HG02938 (cell line): ENCODE measurements around the gene RIMKLB.
"Not testable (repeated sequence)": the region's sequence is repeated elsewhere in the genome, so short reads cannot be mapped to it uniquely, and the experiment has no call there.

Source experiments
- ATAC-seq: cut with Tn5 transposase; IDR thresholded peaks from one replicate; pipeline ENCODE4 v1.9.1; 2021; ENCODE audit warnings: mild to moderate bottlenecking, moderate library complexity; ENCODE audit not compliant: unreplicated experiment

Gene RIMKLB

GRCh38 chr12:8770499-8770898 lies 72.7 kb downstream of the RIMKLB start:
- ATAC-seq = no peak

GRCh38 chr12:8771072-8771471 lies 73.3 kb downstream of the RIMKLB start:
- ATAC-seq = no peak

DNA sequence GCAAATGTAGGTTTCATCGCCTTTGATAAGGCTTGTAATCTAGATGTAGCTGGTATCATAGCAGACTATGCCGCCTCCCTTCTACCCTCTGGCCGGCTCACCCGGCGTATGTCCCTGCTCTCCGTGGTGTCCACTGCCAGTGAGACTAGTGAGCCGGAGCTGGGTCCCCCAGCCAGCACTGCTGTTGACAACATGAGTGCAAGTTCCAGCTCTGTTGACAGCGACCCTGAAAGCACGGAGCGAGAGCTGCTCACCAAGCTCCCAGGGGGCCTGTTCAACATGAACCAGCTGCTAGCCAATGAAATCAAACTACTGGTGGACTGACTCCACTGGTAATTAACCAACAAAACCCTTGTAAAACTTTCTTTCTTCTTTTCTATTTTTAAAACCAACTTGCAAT lies 75.7 kb downstream of the RIMKLB start:
- ATAC-seq = no peak

GRCh38 chr12:8779281-8779680 lies 81.5 kb downstream of the RIMKLB start:
- no peak for ATAC-seq

GRCh38 chr12:8779862-8780261 lies 82.1 kb downstream of the RIMKLB start:
- ATAC-seq = no peak

GRCh38 chr12:8780389-8780788 lies 82.6 kb downstream of the RIMKLB start:
- ATAC-seq = no peak

GRCh38 chr12:8781381-8782127 lies 83.8 kb downstream of the RIMKLB start:
- ATAC-seq = no peak

DNA sequence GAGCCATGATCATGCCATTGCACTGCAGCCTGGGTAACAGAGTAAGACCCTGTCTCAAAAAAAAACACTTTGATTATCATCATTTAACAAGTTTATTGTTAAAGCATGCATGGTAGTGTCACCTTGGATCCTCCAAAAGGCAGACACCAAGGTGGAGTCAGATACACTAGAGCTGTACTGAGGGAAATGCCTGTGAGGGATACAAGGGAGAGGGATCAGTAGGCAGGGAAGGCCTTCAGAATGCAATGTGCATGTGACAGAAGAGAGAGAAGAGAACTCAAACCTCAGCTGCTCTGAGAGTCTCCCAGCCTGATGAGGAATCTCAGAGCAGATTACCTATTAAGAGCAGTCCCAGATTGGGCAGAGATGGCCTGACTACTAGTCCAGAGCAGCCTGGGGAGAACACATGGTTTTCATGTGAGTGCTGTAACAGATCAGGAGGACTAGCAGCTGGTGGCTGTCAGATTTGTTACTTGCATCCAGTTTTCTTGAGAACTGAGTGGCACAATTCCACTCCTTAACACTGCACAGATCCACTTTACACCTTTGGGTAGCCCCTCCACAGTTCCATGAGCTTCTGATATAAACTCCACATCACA lies 86.6 kb downstream of the RIMKLB start:
- no peak for ATAC-seq

DNA sequence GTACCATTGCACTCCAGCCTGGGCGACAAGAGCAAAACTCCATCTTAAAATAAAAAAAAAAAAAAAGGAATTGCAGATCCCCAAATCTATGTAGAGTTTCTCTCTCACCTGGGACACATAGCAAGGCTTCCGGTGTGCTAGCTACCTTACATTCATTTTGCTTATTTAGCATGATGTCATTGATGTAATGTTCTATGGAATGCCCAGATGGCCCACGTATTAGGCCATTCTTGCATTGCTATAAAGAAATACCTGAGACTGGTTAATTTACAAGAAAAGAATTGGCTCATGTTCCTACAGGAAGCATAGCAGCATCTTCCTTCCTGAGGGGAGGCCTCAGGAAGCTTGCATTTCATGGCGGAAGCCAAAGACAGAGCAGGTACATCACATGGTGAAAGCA lies 87.7 kb downstream of the RIMKLB start:
- ATAC-seq = no peak

DNA sequence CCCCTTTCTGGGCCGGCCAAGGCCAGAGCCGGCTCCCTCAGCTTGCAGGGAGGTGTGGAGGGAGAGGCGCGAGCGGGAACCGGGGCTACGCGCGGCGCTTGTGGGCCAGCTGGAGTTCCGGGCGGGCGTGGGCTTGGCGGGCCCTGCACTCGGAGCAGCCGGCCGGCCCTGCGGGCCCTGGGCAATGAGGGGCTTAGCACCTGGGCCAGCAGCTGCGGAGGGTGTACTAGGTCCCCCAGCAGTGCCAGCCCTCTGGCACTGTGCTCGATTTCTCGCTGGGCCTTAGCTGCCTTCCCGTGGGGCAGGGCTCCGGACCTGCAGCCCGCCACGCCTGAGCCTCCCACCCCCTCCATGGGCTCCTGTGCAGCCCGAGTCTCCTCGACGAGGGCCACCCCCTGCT lies 89.4 kb downstream of the RIMKLB start:
- not testable (repeated sequence) for ATAC-seq

GRCh38 chr12:8788706-8789105 lies 90.9 kb downstream of the RIMKLB start:
- ATAC-seq = not testable (repeated sequence)

DNA sequence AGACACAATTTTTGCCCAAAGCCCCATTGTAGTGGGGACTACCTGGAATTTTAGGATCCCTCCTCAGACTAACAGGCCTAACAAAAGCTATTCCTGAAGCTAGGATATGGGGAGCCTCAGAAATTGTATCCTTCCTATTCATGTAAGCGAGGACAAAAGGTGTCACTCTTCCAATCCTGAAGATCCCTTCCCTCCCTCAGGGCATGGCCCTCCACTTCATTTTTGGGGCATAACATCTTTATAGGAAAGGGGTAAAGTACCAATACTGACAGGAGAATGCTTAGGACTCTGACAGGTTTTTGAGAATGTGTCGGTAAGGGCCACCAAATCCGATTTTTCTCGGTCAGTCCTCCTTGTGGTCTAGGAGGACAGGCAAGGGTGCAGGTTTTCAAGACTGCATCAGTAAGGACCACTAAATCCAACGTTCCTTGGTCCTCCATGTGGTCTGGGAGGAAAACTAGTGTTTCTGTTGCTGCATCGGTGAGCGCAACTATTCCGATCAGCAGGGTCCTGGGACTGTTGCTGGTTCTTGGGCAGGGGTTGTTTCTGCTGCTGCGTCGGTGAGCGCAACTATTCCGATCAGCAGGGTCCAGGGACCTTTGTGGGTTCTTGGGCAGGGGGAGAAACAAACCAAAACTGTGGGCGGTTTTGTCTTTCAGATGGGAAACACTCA lies 91.7 kb downstream of the RIMKLB start:
- ATAC-seq = not testable (repeated sequence)

DNA sequence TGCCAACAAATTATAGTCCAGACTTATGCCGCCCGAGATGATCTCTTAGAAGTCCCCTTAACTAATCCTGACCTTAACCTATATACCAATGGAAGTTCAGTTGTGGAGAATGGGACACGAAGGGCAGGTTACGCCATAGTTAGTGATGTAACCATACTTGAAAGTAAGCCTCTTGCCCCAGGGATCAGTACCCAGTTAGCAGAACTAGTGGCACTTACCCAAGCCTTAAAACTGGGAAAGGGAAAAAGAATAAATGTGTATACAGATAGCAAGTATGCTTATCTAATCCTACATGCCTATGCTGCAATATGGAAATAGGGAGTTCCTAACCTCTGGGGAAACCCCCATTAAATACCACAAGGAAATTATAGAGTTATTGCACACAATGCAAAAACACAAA lies 95.4 kb downstream of the RIMKLB start:
- not testable (repeated sequence) for ATAC-seq

DNA sequence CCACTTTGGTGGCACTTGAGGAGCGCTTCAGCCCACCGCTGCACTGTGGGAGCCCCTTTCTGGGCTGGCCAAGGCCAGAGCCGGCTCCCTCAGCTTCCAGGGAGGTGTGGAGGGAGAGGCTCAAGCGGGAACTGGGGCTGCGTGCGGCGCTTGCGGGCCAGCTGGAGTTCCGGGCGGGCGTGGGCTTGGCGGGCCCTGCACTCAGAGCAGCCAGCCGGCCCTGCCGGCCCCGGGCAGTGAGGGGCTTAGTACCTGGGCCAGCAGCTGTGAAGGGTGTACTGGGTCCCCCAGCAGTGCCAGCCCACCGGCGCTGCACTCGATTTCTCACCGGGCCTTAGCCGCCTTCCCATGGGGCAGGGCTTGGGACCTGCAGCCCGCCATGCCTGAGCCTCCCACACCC lies 96.8 kb downstream of the RIMKLB start:
- not testable (repeated sequence) for ATAC-seq

- ATAC-seq = no peak
Measured at GRCh38 chr12:8796831-8797626, 99.2 kb downstream of the RIMKLB start.

DNA sequence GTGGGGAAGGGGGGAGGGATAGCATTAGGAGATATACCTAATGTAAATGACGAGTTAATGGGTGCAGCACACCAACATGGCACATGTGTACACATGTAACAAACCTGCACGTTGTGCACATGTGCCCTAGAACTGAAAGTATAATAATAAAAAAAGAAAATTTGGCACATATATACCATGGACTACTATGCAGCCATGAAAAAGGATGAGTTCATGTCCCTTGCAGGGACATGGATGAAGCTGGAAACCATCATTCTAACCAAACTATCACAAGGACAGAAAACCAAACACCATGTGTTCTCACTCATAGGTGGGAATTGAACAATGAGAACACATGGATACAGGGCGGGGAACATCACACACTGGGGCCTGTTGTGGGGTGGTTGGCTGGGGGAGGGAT lies 103.4 kb downstream of the RIMKLB start:
- not testable (repeated sequence) for ATAC-seq

DNA sequence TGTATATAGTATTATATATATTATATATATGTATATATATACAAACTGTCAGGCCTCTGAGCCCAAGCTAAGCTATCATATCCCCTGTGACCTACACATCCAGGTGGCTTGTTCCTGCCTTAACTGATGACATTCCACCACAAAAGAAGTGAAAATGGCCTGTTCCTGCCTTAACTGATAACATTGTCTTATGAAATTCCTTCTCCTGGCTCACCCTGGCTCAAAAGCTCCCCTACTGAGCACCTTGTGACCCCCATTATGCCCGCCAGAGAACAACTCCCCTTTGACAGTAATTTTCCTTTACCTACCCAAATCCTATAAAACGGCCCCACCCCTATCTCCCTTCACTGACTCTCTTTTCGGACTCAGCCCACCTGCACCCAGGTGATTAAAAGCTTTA lies 107.0 kb downstream of the RIMKLB start:
- ATAC-seq = not testable (repeated sequence)

GRCh38 chr12:8805487-8805886 lies 107.7 kb downstream of the RIMKLB start:
- not testable (repeated sequence) for ATAC-seq

DNA sequence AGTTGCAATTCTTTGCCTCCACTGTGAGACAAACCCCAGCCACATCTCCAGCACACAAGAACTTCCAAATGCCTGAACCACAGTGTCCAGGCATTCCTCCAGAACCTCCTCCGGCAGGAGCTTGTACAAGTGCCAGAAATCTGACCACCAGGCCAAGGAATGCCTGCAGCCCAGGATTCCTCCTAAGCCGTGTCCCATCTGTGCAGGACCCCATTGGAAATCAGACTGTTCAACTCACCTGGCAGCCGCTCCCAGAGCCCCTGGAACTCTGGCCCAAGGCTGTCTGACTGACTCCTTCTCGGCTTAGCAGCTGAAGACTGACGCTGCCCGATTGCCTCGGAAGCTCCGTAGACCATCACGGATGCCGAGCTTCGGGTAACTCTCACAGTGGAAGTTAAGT lies 109.3 kb downstream of the RIMKLB start:
- not testable (repeated sequence) for ATAC-seq

GRCh38 chr12:8810112-8810511 lies 112.3 kb downstream of the RIMKLB start:
- ATAC-seq = not testable (repeated sequence)
